Activated CD4-positive, CD25-positive, alpha-beta regulatory T cell treated with anti-CD3 and anti-CD28 coated beads, Interleukin-2, amount 50 U/mL, for 72 hours (primary cell): Measurements from ENCODE around the gene UNC5B.

Experiments
- DNase-seq: peaks from one replicate; pipeline ENCODE4 v3.0.0; 2021

UNC5B gene

DNA sequence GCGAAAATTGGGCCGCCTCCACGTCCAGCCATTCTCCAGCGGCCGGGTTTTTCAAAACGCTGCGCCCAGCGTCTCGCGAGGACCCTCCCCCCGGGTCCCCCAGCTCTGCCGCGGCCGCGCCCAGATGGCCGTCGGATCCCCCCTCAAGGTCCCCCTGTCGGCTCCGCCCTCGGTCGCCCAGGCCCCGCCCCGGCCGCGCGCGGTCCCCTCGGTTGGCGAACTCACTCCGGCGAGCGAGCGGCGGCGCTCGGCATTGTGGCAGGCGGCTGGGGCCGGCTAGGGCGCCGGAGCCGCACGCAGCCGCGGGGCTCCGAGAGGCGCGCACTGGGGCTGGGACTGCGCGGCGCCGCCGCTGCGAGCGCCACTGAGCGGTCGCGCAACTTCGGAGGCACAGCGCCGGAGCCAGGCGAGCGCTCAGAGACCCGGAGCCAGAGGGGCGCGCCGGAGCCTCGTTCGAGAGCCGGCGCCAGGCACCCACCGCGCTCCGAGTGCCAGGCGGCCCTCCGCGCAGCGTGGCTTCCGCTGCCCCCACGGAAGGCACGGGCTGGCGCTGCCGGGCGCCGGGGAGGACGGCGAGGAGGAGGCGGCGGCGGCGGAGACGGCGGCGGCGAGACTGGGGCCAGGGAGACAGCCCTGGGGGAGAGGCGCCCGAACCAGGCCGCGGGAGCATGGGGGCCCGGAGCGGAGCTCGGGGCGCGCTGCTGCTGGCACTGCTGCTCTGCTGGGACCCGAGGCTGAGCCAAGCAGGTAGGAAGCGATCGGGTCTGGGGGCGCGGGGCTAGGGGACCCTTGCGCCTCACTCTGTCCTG, at the start of gene UNC5B:
TSS of gene UNC5B (plus strand) at position 253 of the 809 bp plus-strand sequence. CDS start at position 669, 416 bp downstream.
- DNase-seq = no peak

- DNase-seq = no peak
Observed at GRCh38 chr10:71173466-71173865, 38.9 kb upstream of the UNC5B start.

- no peak for DNase-seq
Observed at GRCh38 chr10:71176661-71177060, 35.7 kb upstream of the UNC5B start.

DNA sequence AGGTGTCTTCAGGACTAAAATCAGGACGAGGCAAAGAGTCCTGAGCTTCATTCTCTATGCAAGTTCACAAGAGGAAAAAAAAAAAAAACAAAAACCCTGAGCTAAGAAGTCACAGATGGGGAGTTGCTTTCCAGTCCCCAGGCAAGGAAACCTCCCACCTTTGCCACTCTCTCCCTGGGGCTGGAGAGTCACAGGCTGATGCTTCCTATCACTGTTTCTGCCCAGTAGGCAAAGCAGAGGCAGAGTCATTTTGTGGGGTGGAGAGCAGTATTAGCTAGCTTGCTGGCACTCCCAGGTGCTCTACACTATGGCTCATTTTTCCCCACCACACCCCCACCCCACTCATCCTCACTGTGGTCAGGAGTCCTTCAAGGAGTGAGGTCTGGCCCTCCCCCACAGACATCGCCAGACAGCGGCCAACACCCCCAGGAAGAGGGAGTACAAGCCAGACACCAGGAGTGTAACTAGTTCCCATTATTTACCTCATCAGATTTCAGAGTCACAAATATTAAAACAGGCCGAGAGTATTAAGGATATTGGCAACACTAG, 34.6 kb upstream of the UNC5B start:
- no peak for DNase-seq

DNA sequence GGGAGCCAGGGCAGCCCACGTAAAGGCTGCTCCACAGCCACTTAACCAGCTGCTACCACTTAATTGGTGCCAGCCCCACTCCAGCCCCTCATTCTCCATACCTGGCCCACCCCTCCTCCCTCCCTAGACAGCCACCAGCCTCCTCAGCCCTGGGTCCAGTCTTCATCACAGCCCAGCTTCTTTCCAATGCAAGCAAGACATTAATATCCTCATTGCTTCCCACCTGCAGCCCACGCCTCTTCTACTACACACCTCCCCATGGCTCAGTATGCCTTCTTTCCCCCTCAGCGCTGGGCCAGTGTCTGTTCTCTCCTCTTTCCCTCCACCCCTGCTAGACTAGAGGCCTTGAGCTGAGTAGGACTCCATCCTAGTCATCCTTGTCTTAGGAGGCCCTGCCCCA, 33.5 kb upstream of the UNC5B start:
- DNase-seq = no peak

DNA sequence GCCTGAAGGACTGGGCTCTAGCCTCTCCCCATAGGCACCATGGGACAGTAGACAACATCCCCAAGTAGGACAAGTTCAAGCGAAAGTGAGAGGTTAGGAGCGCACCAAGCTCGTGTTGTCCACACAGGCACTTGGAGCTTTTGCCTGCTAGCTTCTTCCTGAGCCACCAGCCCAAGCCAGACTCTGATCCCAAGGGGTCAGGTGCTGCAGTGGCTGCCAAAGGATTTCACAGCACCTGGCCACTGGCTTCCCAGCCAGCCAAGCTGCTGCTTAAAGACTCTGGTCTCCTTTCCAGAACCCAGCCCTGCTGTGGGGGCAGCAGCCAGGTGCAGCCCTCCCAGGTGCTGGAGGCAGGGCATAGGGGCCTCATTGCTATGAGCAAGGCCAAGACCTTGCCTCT, 33.0 kb upstream of the UNC5B start:
- DNase-seq = no peak

DNA sequence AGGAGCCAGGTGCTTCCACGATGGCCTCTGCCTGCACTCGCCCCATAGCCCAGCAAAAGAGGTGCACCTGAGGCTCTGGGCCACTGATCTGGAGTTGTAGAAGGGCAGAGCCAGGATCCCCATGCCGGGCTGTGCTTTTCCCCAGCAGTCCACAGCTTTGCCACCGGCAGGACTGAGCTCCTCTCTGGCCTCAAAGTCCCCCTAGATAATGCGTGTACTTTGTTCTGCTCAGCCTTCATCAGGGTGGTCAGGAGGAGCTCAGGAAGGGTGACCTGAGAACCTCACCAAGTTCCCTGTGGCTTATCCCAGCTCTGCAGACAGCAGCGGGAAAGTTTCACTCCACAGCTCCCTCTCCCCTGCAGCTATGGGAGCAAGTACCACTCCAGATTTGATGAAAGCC, 27.9 kb upstream of the UNC5B start:
- no peak for DNase-seq

DNA sequence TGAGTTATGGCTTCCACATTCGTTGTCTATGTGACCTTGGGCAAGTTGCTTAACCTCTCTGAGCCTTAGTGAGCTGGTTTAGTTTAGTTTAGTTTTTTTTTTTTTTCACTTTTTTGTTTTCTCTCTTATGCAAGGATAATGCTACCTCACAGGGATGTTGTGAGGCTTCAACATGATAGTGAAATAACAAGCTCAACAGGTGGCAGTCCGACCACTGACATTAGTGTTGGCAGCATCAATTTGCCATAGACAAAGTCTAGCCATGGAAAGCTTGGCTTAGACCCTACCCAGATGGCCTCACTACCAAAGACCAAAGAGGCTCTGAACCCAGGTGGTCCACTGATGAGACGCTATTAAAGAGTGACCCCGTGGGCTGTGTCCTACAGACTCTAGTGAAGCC, 27.2 kb upstream of the UNC5B start:
- DNase-seq = no peak

DNA sequence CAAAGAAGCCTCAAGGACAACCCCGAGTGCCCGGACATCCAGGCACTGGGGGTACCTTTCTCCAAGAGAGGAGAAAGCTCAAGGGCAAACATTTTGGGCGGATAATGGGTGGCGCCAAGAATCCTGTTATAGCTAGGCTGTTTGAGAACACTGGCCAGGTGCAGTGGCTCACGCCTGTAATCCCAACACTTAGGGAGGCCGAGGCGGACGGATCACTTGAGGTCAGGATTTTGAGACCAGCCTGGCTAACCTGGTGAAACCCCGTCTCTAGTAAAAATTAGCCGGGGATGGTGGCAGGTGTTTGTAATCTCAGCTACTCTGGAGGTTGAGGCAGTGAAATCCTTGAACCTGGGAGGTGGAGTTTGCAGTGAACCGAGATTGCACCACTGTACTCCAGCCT, 25.2 kb upstream of the UNC5B start:
- DNase-seq = no peak

DNA sequence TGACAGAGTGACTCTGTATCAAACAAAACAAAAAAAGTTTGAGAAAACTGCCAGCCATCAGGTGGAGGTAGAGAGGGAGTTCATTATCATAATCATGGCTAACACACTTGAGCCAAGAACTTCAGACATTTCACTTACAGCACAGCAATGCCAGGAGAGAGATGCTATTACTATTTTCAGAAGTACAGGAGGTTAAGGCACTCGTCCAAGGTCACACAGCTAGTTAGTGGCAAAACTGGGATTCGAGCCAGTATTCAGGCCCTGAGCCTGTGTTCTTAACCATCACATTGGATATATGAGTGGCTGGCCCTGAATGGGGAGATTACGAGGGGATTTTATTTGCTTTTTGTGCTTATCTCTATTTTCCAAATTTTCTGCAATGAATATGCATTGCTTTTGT, 24.8 kb upstream of the UNC5B start:
- DNase-seq = no peak

- no peak for DNase-seq
Observed at GRCh38 chr10:71188201-71188600, 24.2 kb upstream of the UNC5B start.

GRCh38 chr10:71191019-71191418, 21.4 kb upstream of the UNC5B start:
- no peak for DNase-seq

GRCh38 chr10:71191551-71192076, 20.8 kb upstream of the UNC5B start:
- no peak for DNase-seq

GRCh38 chr10:71193516-71193915, 18.9 kb upstream of the UNC5B start:
- no peak for DNase-seq

- no peak for DNase-seq
Observed at GRCh38 chr10:71197955-71198354, 14.4 kb upstream of the UNC5B start.

GRCh38 chr10:71201849-71202248, 10.5 kb upstream of the UNC5B start:
- DNase-seq = no peak

DNA sequence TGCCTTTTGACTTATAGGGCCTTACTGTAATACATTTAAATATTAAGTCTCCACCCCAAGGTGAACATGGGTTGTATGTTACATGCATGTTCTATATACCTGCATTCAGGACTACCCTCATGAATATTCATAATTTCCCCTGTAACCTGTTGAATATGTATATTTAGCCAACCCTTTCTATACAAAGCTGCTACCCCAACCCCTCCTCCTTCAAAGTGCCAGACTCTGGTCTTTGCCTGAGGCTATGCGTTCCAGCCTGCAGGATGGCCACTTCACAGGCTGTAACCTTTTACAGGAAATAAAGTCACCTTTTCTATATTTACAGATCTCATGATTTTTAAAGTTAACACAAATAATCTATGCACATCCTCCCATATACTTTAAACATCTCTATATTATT, 10.1 kb upstream of the UNC5B start:
- no peak for DNase-seq

- no peak for DNase-seq
Observed at GRCh38 chr10:71203124-71203523, 9.2 kb upstream of the UNC5B start.

GRCh38 chr10:71203716-71204115, 8.7 kb upstream of the UNC5B start:
- DNase-seq = no peak

- no peak for DNase-seq
Observed at GRCh38 chr10:71204746-71205145, 7.6 kb upstream of the UNC5B start.

- no peak for DNase-seq
Observed at GRCh38 chr10:71205468-71205867, 6.9 kb upstream of the UNC5B start.

DNA sequence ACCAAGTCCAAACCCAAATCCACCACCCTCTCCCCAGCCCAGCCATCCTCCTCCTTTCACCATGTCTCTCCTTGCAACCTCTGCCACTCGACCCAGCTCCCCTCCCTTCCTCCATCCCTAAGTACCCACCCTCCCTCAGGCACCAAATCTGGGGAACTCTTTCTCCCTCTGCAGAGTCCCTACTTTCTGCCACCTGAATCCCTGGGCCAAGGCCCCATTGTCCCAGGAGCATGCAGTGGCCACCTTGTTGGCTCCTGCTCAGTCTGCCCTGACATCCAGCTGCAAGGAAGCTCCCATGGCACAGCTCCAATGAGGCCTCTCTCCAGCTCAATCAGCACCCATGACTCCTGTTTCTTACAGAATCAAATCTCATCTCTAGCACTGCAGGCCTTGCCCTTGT, 5.5 kb upstream of the UNC5B start:
- no peak for DNase-seq

GRCh38 chr10:71207578-71207977, 4.8 kb upstream of the UNC5B start:
- DNase-seq = no peak

GRCh38 chr10:71209352-71209715, 3.0 kb upstream of the UNC5B start:
- DNase-seq = no peak
